GM23338 (cell line): ENCODE measurements around the gene LOXL1. TPM values are rescaled to one million over a fixed set of nuclear protein-coding genes. Genes with fewer than 3 reads are reported as not detected.

Experiments
- ATAC-seq: fragments of 200-7000 bp; cut with Tn5 transposase; 3 replicates; pipeline ENCODE4 v1.9.1; 2020
- DNase-seq: peaks from one replicate; pipeline ENCODE4 v3.0.0-alpha.2; 2015; ENCODE audit warnings: low spot score
- H2AFZ ChIP-seq: fragments of 200-600 bp; sonication (generic); 2 replicates; pipeline ENCODE4 v1.8.0; 2016; ENCODE audit warnings: antibody characterized with exemption, mild to moderate bottlenecking, moderate library complexity
- H3F3A ChIP-seq: fragments of 200-600 bp; sonication (generic); replicated peaks from 2 replicates; pipeline ENCODE4 v1.8.0; 2017; ENCODE audit warnings: antibody characterized with exemption, mixed run types, low read depth
- H3K27ac ChIP-seq: fragments of 200-600 bp; sonication (generic); 2 replicates; pipeline ENCODE4 v1.6.1; 2016; ENCODE audit warnings: low read depth
- H3K27me3 ChIP-seq: fragments of 200-600 bp; sonication (generic); 2 replicates; pipeline ENCODE4 v1.8.0; 2016; ENCODE audit warnings: mild to moderate bottlenecking, mixed run types, moderate library complexity; ENCODE audit not compliant: insufficient read depth
- H3K36me3 ChIP-seq: fragments of 200-600 bp; sonication (generic); 2 replicates; pipeline ENCODE4 v1.8.0; 2016; ENCODE audit warnings: mild to moderate bottlenecking; ENCODE audit not compliant: insufficient read depth
- H3K4me1 ChIP-seq: fragments of 200-600 bp; sonication (generic); 2 replicates; pipeline ENCODE4 v1.8.0; 2016; ENCODE audit warnings: mild to moderate bottlenecking, moderate library complexity; ENCODE audit not compliant: insufficient read depth
- H3K4me2 ChIP-seq: fragments of 200-600 bp; sonication (generic); 2 replicates; pipeline ENCODE4 v1.7.1; 2017; ENCODE audit warnings: mixed run types
- H3K4me3 ChIP-seq: fragments of 200-600 bp; sonication (generic); 2 replicates; pipeline ENCODE4 v1.6.1; 2016; ENCODE audit warnings: mixed run types
- H3K79me2 ChIP-seq: fragments of 200-600 bp; sonication (generic); replicated peaks from 2 replicates; pipeline ENCODE4 v1.8.0; 2017; ENCODE audit warnings: mild to moderate bottlenecking; ENCODE audit not compliant: insufficient read depth
- H3K9me2 ChIP-seq: fragments of 200-600 bp; sonication (generic); 2 replicates; pipeline ENCODE4 v1.8.0; 2017; ENCODE audit not compliant: insufficient read depth
- H4K20me1 ChIP-seq: fragments of 200-600 bp; sonication (generic); replicated peaks from 2 replicates; pipeline ENCODE4 v1.8.0; 2017; ENCODE audit warnings: mild to moderate bottlenecking; ENCODE audit not compliant: insufficient read depth
- H3K27ac Mint-ChIP-seq: 2 replicates; pipeline ENCODE4 v1.8.0; 2020; ENCODE audit warnings: inconsistent platforms, mild to moderate bottlenecking, moderate library complexity, mixed read lengths
- H3K27me3 Mint-ChIP-seq: 3 replicates; pipeline ENCODE4 v1.8.0; 2022; ENCODE audit warnings: low read depth, mild to moderate bottlenecking, moderate library complexity, mixed read lengths, inconsistent platforms; ENCODE audit not compliant: insufficient read depth, poor library complexity
- H3K36me3 Mint-ChIP-seq: 3 replicates; pipeline ENCODE4 v1.8.0; 2021; ENCODE audit warnings: low read depth, mild to moderate bottlenecking, inconsistent platforms, moderate library complexity, mixed read lengths
- H3K4me1 Mint-ChIP-seq: 3 replicates; pipeline ENCODE4 v1.8.0; 2020; ENCODE audit warnings: mild to moderate bottlenecking, inconsistent platforms, mixed read lengths
- H3K4me3 Mint-ChIP-seq: 3 replicates; pipeline ENCODE4 v1.8.0; 2021; ENCODE audit warnings: moderate library complexity, mild to moderate bottlenecking, inconsistent platforms, mixed read lengths
- H3K9me3 Mint-ChIP-seq: 3 replicates; pipeline ENCODE4 v1.8.0; 2020; ENCODE audit warnings: moderate library complexity, mild to moderate bottlenecking, inconsistent platforms, mixed read lengths
- CREB1 ChIP-seq: fragments of 250-450 bp; sonication (Bioruptor Pico); IDR thresholded peaks from 2 replicates; pipeline ENCODE4 v1.5.0; 2020; ENCODE audit warnings: low read depth, mild to moderate bottlenecking, moderate library complexity
- CTCF ChIP-seq, 2 experiments: fragments of 200-600 bp in 1 of 2; sonication (generic) in 1 of 2; conservative IDR thresholded peaks; 2 replicates each; pipeline versions ENCODE4 v1.5.1 to v1.6.1; 2016 to 2017; ENCODE audit warnings: antibody characterized with exemption in 2 of 2, low read depth in 2 of 2, mild to moderate bottlenecking in 2 of 2, moderate library complexity in 1 of 2
- EZH2 ChIP-seq: fragments of 200-600 bp; sonication (generic); IDR thresholded peaks from one replicate; pipeline ENCODE4 v1.8.0; 2017; ENCODE audit warnings: antibody characterized with exemption, mild to moderate bottlenecking, low read depth; ENCODE audit not compliant: unreplicated experiment
- EZH2phosphoT487 ChIP-seq: fragments of 200-600 bp; sonication (generic); IDR thresholded peaks from one replicate; pipeline ENCODE4 v1.8.1; 2018; ENCODE audit warnings: antibody characterized with exemption; ENCODE audit not compliant: unreplicated experiment
- JUNB ChIP-seq: IDR thresholded peaks from one replicate; pipeline ENCODE4 v1.6.1; 2016; ENCODE audit warnings: antibody characterized with exemption; ENCODE audit not compliant: unreplicated experiment
- POLR2AphosphoS5 ChIP-seq: IDR thresholded peaks from 2 replicates; pipeline ENCODE4 v1.6.1; 2016; ENCODE audit warnings: antibody characterized with exemption, low read depth
- REST ChIP-seq: IDR thresholded peaks from one replicate; pipeline ENCODE4 v1.6.1; 2018; ENCODE audit warnings: antibody characterized with exemption; ENCODE audit not compliant: unreplicated experiment
- STAT1 ChIP-seq: IDR thresholded peaks from one replicate; pipeline ENCODE4 v1.6.1; 2016; ENCODE audit warnings: antibody characterized with exemption; ENCODE audit not compliant: unreplicated experiment
- ZNF331 ChIP-seq: fragments of 250-450 bp; sonication (Bioruptor Pico); IDR thresholded peaks from 2 replicates; pipeline ENCODE4 v1.5.0; 2020; ENCODE audit warnings: low read depth, mild to moderate bottlenecking, moderate library complexity
- polyA plus RNA-seq: library from polyadenylated mRNA; unstranded; fragments of >200 nt; fragmentation: Nextera tagmentation; extraction: Ambion mirVana; gene quantifications from 2 replicates; pipeline ENCODE4 v1.2.1, GENCODE V29; 2016
- total RNA-seq: library from RNA; depleted of rRNA; stranded (reverse); fragments of >200 nt; shearing (Covaris generic); gene quantifications from 2 replicates; pipeline ENCODE4 v1.2.3, GENCODE V29; 2014
- TF ChIP-seq, protein P1 (sequence below): fragments of 250-450 bp; sonication (Bioruptor Pico); IDR thresholded peaks from 2 replicates; pipeline ENCODE4 v1.5.0; 2020; ENCODE audit warnings: mild to moderate bottlenecking, moderate library complexity
- TF ChIP-seq, protein P2 (sequence below): IDR thresholded peaks from 2 replicates; pipeline ENCODE4 v1.6.1; 2016; ENCODE audit warnings: antibody characterized with exemption

LOXL1 gene
- total and polyA plus RNA-seq, 2 experiments from 2014 or later: 6.9 to 10.8 TPM

- no peaks in the 10 kb centered on the region for H3K4me1 ChIP-seq
- no peaks in the 10 kb centered on the region for H3K79me2 ChIP-seq
- no peaks in the 10 kb centered on the region for H3K36me3 ChIP-seq
- no peaks in the 10 kb centered on the region for H3F3A ChIP-seq
- Mint-ChIP-seq H3K4me1 (no peaks in the 10 kb centered on the region), H3K9me3 (peaks cover 8% of the 10 kb centered on the region), H3K27me3 (peaks cover 6% of the 10 kb centered on the region), H3K27ac (no peak overlapping the region), H3K4me3 (no peak overlapping the region), H3K36me3 (no peaks in the 10 kb centered on the region)
- H3K27ac ChIP-seq: no peak overlapping the region
- H4K20me1 ChIP-seq: no peaks in the 10 kb centered on the region
- no peaks in the 10 kb centered on the region for H3K9me2 ChIP-seq
- ATAC-seq (no peak), DNase-seq (no peak)
- no peaks in the 10 kb centered on the region for H3K27me3 ChIP-seq
- no peak overlapping the region for H3K4me2 ChIP-seq
- H3K4me3 ChIP-seq: no peak overlapping the region
- no peak overlapping the region for H2AFZ ChIP-seq
- TF ChIP-seq ZNF331 (CRISPR knock-in tag) (no peak), EZH2phosphoT487 (no peak), STAT1 (no peak), EZH2 (no peak), POLR2AphosphoS5 (no peak), JUNB (no peak), REST (no peak), CTCF (conservative IDR thresholded peaks at IDR 0.05; ENCODE audit: low read depth in 2 of 2) (no peak), CREB1 (CRISPR knock-in tag) (no peak)
- TF ChIP-seq, protein P1, sequence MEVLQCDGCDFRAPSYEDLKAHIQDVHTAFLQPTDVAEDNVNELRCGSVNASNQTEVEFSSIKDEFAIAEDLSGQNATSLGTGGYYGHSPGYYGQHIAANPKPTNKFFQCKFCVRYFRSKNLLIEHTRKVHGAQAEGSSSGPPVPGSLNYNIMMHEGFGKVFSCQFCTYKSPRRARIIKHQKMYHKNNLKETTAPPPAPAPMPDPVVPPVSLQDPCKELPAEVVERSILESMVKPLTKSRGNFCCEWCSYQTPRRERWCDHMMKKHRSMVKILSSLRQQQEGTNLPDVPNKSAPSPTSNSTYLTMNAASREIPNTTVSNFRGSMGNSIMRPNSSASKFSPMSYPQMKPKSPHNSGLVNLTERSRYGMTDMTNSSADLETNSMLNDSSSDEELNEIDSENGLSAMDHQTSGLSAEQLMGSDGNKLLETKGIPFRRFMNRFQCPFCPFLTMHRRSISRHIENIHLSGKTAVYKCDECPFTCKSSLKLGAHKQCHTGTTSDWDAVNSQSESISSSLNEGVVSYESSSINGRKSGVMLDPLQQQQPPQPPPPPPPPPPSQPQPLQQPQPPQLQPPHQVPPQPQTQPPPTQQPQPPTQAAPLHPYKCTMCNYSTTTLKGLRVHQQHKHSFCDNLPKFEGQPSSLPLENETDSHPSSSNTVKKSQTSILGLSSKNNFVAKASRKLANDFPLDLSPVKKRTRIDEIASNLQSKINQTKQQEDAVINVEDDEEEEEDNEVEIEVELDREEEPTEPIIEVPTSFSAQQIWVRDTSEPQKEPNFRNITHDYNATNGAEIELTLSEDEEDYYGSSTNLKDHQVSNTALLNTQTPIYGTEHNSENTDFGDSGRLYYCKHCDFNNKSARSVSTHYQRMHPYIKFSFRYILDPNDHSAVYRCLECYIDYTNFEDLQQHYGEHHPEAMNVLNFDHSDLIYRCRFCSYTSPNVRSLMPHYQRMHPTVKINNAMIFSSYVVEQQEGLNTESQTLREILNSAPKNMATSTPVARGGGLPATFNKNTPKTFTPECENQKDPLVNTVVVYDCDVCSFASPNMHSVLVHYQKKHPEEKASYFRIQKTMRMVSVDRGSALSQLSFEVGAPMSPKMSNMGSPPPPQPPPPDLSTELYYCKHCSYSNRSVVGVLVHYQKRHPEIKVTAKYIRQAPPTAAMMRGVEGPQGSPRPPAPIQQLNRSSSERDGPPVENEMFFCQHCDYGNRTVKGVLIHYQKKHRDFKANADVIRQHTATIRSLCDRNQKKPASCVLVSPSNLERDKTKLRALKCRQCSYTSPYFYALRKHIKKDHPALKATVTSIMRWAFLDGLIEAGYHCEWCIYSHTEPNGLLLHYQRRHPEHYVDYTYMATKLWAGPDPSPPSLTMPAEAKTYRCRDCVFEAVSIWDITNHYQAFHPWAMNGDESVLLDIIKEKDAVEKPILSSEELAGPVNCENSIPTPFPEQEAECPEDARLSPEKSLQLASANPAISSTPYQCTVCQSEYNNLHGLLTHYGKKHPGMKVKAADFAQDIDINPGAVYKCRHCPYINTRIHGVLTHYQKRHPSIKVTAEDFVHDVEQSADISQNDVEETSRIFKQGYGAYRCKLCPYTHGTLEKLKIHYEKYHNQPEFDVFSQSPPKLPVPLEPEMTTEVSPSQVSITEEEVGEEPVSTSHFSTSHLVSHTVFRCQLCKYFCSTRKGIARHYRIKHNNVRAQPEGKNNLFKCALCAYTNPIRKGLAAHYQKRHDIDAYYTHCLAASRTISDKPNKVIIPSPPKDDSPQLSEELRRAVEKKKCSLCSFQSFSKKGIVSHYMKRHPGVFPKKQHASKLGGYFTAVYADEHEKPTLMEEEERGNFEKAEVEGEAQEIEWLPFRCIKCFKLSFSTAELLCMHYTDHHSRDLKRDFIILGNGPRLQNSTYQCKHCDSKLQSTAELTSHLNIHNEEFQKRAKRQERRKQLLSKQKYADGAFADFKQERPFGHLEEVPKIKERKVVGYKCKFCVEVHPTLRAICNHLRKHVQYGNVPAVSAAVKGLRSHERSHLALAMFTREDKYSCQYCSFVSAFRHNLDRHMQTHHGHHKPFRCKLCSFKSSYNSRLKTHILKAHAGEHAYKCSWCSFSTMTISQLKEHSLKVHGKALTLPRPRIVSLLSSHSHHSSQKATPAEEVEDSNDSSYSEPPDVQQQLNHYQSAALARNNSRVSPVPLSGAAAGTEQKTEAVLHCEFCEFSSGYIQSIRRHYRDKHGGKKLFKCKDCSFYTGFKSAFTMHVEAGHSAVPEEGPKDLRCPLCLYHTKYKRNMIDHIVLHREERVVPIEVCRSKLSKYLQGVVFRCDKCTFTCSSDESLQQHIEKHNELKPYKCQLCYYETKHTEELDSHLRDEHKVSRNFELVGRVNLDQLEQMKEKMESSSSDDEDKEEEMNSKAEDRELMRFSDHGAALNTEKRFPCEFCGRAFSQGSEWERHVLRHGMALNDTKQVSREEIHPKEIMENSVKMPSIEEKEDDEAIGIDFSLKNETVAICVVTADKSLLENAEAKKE (CRISPR knock-in tag): no peak
- TF ChIP-seq, protein P2, sequence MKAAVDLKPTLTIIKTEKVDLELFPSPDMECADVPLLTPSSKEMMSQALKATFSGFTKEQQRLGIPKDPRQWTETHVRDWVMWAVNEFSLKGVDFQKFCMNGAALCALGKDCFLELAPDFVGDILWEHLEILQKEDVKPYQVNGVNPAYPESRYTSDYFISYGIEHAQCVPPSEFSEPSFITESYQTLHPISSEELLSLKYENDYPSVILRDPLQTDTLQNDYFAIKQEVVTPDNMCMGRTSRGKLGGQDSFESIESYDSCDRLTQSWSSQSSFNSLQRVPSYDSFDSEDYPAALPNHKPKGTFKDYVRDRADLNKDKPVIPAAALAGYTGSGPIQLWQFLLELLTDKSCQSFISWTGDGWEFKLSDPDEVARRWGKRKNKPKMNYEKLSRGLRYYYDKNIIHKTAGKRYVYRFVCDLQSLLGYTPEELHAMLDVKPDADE: no peak
Measured at GRCh38 chr15:73886717-73887345, 39.4 kb upstream of the LOXL1 start.
